ENCODE results near the gene GLOD5. TPM values are rescaled to one million over a fixed set of nuclear protein-coding genes. Genes with fewer than 3 reads are reported as not detected.

The GLOD5 gene
- total RNA-seq (2014; rRNA removed; shearing (Covaris generic)), result not detected in 2 replicates
- total RNA-seq (2022), result not detected in 2 replicates
- Bru-seq, nascent RNA, result not detected
- BruChase-seq, experiment 1, labeled RNA remaining after a 6-hour chase, result not detected
- BruChase-seq, experiment 2, labeled RNA remaining after a 2-hour chase, result not detected
- long read RNA-seq, result 0 reads

- TF ChIP-seq EZH2phosphoT487 (IDR thresholded peaks at IDR 0.05; ENCODE audit: borderline replicate concordance, low read depth, low read length), result no peak
- TF ChIP-seq CTCF (conservative IDR thresholded peaks at IDR 0.05; ENCODE audit: low read length), result no peak
- no peaks in the 10 kb centered on the region for H4K20me1 ChIP-seq (ENCODE audit: insufficient read depth, low read length)
- H3K9me3 ChIP-seq (ENCODE audit: low read length), result no peaks in the 10 kb centered on the region
- BruUV-seq (replicated peaks), result no TSS peak
- H3K9me2 ChIP-seq (ENCODE audit: insufficient read depth, low read length), result no peaks in the 10 kb centered on the region
- H2AFZ ChIP-seq (ENCODE audit: low read length), result no peak within 1 kb of the TSS
- no peaks in the 10 kb centered on the region for H3K79me2 ChIP-seq (ENCODE audit: insufficient read depth, low read depth, low read length)
- H3K4me1 ChIP-seq (ENCODE audit: insufficient read depth, low read length, poor library complexity, severe bottlenecking), result no peaks in the 10 kb centered on the region
- H3K4me2 ChIP-seq (ENCODE audit: low read length), result no peak within 1 kb of the TSS
- H3K27ac ChIP-seq (ENCODE audit: low read depth, low read length, poor library complexity, severe bottlenecking), result no peak within 1 kb of the TSS
- intact Hi-C loops (cut with micrococcal nuclease; ENCODE audit: unreplicated experiment), result no loop called here
- POLR2A ChIA-PET, result no interaction called here
- H3K4me3 ChIP-seq (ENCODE audit: low read depth, low read length, poor library complexity, severe bottlenecking), result no peak within 1 kb of the TSS
- H3K36me3 ChIP-seq (ENCODE audit: insufficient read depth, low read length), result no peaks in the 10 kb centered on the region
- CTCF ChIA-PET (ENCODE audit: unreplicated experiment), result no interaction called here
- DNase-seq (ENCODE audit: low spot score), result peak; percentile 5
Observed at GRCh38 chrX:48761674-48762471, at the start of gene GLOD5. TSS of gene GLOD5 (plus strand) at chrX:48761747. CDS start at chrX:48761791, 44 bp downstream.

- Histone ChIP-seq H3K27ac (ENCODE audit: low read depth, low read length, poor library complexity, severe bottlenecking) (no peak overlapping the region), H4K20me1 (ENCODE audit: insufficient read depth, low read length) (no peaks in the 10 kb centered on the region), H3K4me3 (ENCODE audit: low read depth, low read length, poor library complexity, severe bottlenecking) (no peak overlapping the region), H2AFZ (ENCODE audit: low read length) (no peak overlapping the region), H3K9me3 (ENCODE audit: low read length) (no peaks in the 10 kb centered on the region), H3K4me1 (ENCODE audit: insufficient read depth, low read length, poor library complexity, severe bottlenecking) (no peaks in the 10 kb centered on the region), H3K79me2 (ENCODE audit: insufficient read depth, low read depth, low read length) (no peaks in the 10 kb centered on the region), H3K9me2 (ENCODE audit: insufficient read depth, low read length) (no peaks in the 10 kb centered on the region), H3K36me3 (ENCODE audit: insufficient read depth, low read length) (peaks cover 18% of the 10 kb centered on the region), H3K4me2 (ENCODE audit: low read length) (no peak overlapping the region)
- ChIA-PET CTCF (ENCODE audit: unreplicated experiment) (no interaction called here), POLR2A (no interaction called here)
- no peak for DNase-seq (ENCODE audit: low spot score)
- intact Hi-C loops (cut with micrococcal nuclease; ENCODE audit: unreplicated experiment), result no loop called here
- no TSS peak for BruUV-seq (replicated peaks)
- TF ChIP-seq EZH2phosphoT487 (IDR thresholded peaks at IDR 0.05; ENCODE audit: borderline replicate concordance, low read depth, low read length), result no peak
- no peak for TF ChIP-seq CTCF (conservative IDR thresholded peaks at IDR 0.05; ENCODE audit: low read length)
Observed at GRCh38 chrX:48711929-48712505, 49.5 kb upstream of the GLOD5 start.

- no peak overlapping the region for H3K27ac ChIP-seq (ENCODE audit: low read depth, low read length, poor library complexity, severe bottlenecking)
- H3K36me3 ChIP-seq (ENCODE audit: insufficient read depth, low read length), result 0 out of 2 replicates have a peak, but pooled peaks cover under 1% of the 10 kb centered on the region
- H4K20me1 ChIP-seq (ENCODE audit: insufficient read depth, low read length), result no peaks in the 10 kb centered on the region
- intact Hi-C loops (cut with micrococcal nuclease; ENCODE audit: unreplicated experiment), result no loop called here
- H3K9me3 ChIP-seq (ENCODE audit: low read length), result no peaks in the 10 kb centered on the region
- POLR2A ChIA-PET, result no interaction called here
- H2AFZ ChIP-seq (ENCODE audit: low read length), result no peak overlapping the region
- H3K4me3 ChIP-seq (ENCODE audit: low read depth, low read length, poor library complexity, severe bottlenecking), result no peak overlapping the region
- no peak for TF ChIP-seq CTCF (conservative IDR thresholded peaks at IDR 0.05; ENCODE audit: low read length)
- TF ChIP-seq EZH2phosphoT487 (IDR thresholded peaks at IDR 0.05; ENCODE audit: borderline replicate concordance, low read depth, low read length), result no peak
- no peaks in the 10 kb centered on the region for H3K79me2 ChIP-seq (ENCODE audit: insufficient read depth, low read depth, low read length)
- no peak overlapping the region for H3K4me2 ChIP-seq (ENCODE audit: low read length)
- H3K9me2 ChIP-seq (ENCODE audit: insufficient read depth, low read length), result no peaks in the 10 kb centered on the region
- H3K4me1 ChIP-seq (ENCODE audit: insufficient read depth, low read length, poor library complexity, severe bottlenecking), result no peaks in the 10 kb centered on the region
- CTCF ChIA-PET (ENCODE audit: unreplicated experiment), result no interaction called here
- no peak for DNase-seq (ENCODE audit: low spot score)
- no TSS peak for BruUV-seq (replicated peaks)
Observed at GRCh38 chrX:48713847-48714246, 47.7 kb upstream of the GLOD5 start.

Data from OCI-LY7 (cell line).